Osteoblast (primary cell): ENCODE results near the gene WIZ. TPM values are rescaled to one million over a fixed set of nuclear protein-coding genes. Genes with fewer than 3 reads are reported as not detected.

Source experiments
- DNase-seq: peaks from one replicate; pipeline ENCODE4 v3.0.0; 2011; ENCODE audit warnings: low spot score, mixed read lengths; ENCODE audit not compliant: insufficient read length; ENCODE audit errors: missing footprints
- H2AFZ ChIP-seq: 2 replicates; pipeline ENCODE4 v1.6.0; 2011; ENCODE audit warnings: mild to moderate bottlenecking, low read length
- H3K27ac ChIP-seq: 2 replicates; pipeline ENCODE4 v1.5.1; 2011; ENCODE audit warnings: mild to moderate bottlenecking, low read depth, low read length, moderate library complexity
- H3K27me3 ChIP-seq: 2 replicates; pipeline ENCODE4 v1.6.0; 2012; ENCODE audit warnings: mild to moderate bottlenecking, control low read depth, inconsistent platforms, low read length, moderate library complexity; ENCODE audit not compliant: insufficient read depth
- H3K36me3 ChIP-seq: 2 replicates; pipeline ENCODE4 v1.5.1; 2011; ENCODE audit warnings: mild to moderate bottlenecking, low read length, control low read depth, moderate library complexity; ENCODE audit not compliant: insufficient read depth
- H3K4me1 ChIP-seq: 2 replicates; pipeline ENCODE4 v1.5.1; 2011; ENCODE audit warnings: mild to moderate bottlenecking, low read length, control low read depth, moderate library complexity; ENCODE audit not compliant: insufficient read depth
- H3K4me2 ChIP-seq: 2 replicates; pipeline ENCODE4 v1.6.0; 2011; ENCODE audit warnings: mild to moderate bottlenecking, low read length; ENCODE audit not compliant: insufficient read depth
- H3K4me3 ChIP-seq: fragments of 200-600 bp; sonication (generic); 3 replicates; pipeline ENCODE4 v1.5.1; 2012; ENCODE audit warnings: mild to moderate bottlenecking, low read length, inconsistent platforms; ENCODE audit not compliant: insufficient read depth
- H3K79me2 ChIP-seq: 2 replicates; pipeline ENCODE4 v1.6.0; 2012; ENCODE audit warnings: mild to moderate bottlenecking, low read length, control low read depth, inconsistent platforms; ENCODE audit not compliant: insufficient read depth
- H3K9me3 ChIP-seq: 2 replicates; pipeline ENCODE4 v1.5.1; 2011; ENCODE audit warnings: low read depth, low read length, control low read depth
- H4K20me1 ChIP-seq: 2 replicates; pipeline ENCODE4 v1.6.0; 2012; ENCODE audit warnings: mild to moderate bottlenecking, low read length, control low read depth; ENCODE audit not compliant: insufficient read depth
- total RNA-seq: library from RNA; depleted of rRNA; stranded (reverse); fragments of >200 nt; gene quantifications from 2 replicates; pipeline ENCODE4 v1.2.3, GENCODE V29; 2012
- TF ChIP-seq, protein P1 (sequence below): IDR thresholded peaks from 2 replicates; pipeline ENCODE4 v1.5.1; 2011; ENCODE audit warnings: mild to moderate bottlenecking, low read depth, low read length, moderate library complexity; ENCODE audit errors: extremely low read depth

The WIZ gene
- total RNA-seq, 1 donor = 9.8 TPM

DNA sequence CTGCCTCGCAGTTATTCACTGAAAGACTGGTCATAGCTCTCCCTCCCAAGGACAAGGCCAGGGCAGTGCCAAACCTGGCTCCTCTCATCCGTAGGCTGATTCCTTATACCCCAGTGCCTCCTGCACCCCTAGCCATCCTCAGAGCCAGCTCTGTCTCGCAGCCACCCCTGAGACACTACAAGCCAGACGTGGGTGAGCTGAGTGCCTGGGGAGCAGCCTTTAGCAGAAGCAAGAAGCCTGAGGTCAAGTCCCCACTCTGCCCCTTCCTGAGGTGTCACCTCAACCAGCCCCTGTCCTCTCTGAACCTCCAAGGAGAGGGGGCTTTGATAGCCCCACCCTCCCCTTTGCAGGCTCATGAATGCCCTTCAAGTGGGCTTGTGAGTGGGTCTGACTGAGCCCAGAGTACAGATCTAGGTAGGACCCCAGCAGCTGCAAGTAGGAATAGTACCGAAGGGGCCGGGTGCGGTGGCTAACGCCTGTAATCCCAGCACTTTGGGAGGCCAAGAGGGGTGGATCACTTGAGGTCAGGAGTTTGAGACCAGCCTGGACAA is 16.2 kb downstream of the WIZ start:
- peaks cover 18% of the 10 kb centered on the region for H3K4me1 ChIP-seq
- TF ChIP-seq, protein P1, sequence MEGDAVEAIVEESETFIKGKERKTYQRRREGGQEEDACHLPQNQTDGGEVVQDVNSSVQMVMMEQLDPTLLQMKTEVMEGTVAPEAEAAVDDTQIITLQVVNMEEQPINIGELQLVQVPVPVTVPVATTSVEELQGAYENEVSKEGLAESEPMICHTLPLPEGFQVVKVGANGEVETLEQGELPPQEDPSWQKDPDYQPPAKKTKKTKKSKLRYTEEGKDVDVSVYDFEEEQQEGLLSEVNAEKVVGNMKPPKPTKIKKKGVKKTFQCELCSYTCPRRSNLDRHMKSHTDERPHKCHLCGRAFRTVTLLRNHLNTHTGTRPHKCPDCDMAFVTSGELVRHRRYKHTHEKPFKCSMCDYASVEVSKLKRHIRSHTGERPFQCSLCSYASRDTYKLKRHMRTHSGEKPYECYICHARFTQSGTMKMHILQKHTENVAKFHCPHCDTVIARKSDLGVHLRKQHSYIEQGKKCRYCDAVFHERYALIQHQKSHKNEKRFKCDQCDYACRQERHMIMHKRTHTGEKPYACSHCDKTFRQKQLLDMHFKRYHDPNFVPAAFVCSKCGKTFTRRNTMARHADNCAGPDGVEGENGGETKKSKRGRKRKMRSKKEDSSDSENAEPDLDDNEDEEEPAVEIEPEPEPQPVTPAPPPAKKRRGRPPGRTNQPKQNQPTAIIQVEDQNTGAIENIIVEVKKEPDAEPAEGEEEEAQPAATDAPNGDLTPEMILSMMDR = no peak
- H3K4me2 ChIP-seq = peak overlapping the region; percentile 92
- H3K4me3 ChIP-seq = peak overlapping the region; percentile 76
- peaks cover 19% of the 10 kb centered on the region for H4K20me1 ChIP-seq
- no peaks in the 10 kb centered on the region for H3K9me3 ChIP-seq
- H3K27ac ChIP-seq = no peak overlapping the region
- no peaks in the 10 kb centered on the region for H3K27me3 ChIP-seq
- H2AFZ ChIP-seq = peak overlapping the region; percentile 94
- no peaks in the 10 kb centered on the region for H3K36me3 ChIP-seq
- no peak for DNase-seq
- peaks cover 37% of the 10 kb centered on the region for H3K79me2 ChIP-seq

DNA sequence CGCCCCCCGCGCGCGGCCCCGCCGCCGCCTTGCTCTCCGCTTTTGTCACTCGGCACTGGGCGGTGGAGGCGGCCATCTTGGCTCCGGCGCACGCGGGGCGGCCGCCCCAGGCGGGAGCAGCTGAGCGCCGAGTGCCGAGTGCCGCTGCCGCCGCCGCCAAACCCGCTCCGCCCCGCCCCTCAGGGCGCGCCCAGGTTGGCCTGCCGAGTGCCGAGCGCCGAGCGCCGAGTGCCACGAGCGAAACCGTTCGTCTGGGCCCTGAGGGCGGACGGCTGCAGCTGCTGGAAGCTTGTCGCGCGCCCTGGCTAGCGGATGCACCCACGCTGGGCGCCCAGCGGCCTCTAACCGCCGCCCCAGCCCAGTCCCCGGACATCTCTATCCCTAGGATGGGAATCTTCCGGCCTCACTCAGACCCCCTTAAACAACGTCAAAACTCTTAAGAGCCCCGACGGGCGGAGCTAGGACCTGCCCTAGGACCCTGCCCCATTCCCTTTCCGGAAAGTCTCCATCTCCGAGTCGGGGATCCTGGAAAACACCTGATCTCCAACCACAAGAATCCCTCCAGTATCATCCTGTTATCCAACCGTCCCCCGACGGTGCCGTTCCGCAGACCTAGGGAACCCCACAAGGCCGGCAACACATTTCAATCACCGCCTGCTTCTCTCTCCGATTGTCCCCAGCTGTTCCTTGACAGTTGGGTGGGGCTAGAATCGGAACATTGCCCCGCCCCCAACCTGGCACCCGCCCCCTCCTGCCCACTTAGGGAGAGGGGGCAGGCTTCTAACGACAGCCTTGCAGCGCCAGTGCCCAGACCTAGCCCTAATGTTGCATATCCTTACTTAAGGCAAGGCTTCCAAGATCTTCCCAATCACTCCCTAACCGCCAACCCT is 16.9 kb downstream of the WIZ start:
- no peaks in the 10 kb centered on the region for H3K36me3 ChIP-seq
- H2AFZ ChIP-seq = peak overlapping the region; percentile 94
- DNase-seq = peak; percentile 100
- H3K9me3 ChIP-seq = no peaks in the 10 kb centered on the region
- TF ChIP-seq, protein P1 = no peak
- H3K79me2 ChIP-seq = peaks cover 44% of the 10 kb centered on the region
- peak overlapping the region; percentile 76 for H3K4me3 ChIP-seq
- H3K27me3 ChIP-seq = no peaks in the 10 kb centered on the region
- peak overlapping the region; percentile 71 for H3K27ac ChIP-seq
- H3K4me2 ChIP-seq = peak overlapping the region; percentile 92
- peaks cover 18% of the 10 kb centered on the region for H3K4me1 ChIP-seq
- H4K20me1 ChIP-seq = peaks cover 19% of the 10 kb centered on the region

DNA sequence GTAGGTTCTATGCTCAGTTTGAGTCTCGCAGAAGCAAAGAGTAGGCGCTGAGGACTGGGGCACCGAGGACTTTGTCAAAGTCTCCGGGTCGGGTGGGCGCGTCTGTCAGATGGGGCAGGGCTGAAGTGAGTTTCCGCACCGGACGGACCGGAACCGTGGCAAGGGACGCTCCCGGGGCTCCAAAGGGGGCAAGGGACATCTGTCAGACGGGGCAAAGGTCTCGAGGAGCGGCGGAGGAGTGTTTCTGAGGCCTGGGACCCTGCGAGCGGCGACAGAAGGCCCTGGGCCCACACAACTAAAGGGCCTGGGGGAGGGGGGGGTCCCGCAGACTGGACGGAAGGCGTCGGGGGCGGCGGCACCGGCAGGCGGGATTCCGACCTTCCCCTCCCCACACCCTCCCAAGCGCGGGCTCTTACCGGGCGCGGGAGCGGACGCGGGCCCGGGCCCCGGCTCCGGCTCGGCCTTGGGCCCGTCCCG is 17.7 kb downstream of the WIZ start:
- no peaks in the 10 kb centered on the region for H3K9me3 ChIP-seq
- peaks cover 3% of the 10 kb centered on the region for H3K36me3 ChIP-seq
- H2AFZ ChIP-seq = peak overlapping the region; percentile 77
- TF ChIP-seq, protein P1 = no peak
- H3K4me3 ChIP-seq = peak overlapping the region; percentile 88
- peak overlapping the region; percentile 97 for H3K4me2 ChIP-seq
- peak overlapping the region; percentile 48 for H3K27ac ChIP-seq
- H3K4me1 ChIP-seq = peaks cover 18% of the 10 kb centered on the region
- peaks cover 52% of the 10 kb centered on the region for H3K79me2 ChIP-seq
- peak; percentile 96 for DNase-seq
- H4K20me1 ChIP-seq = peaks cover 19% of the 10 kb centered on the region
- H3K27me3 ChIP-seq = no peaks in the 10 kb centered on the region
